GM18873 (cell line): Measurements from ENCODE around the gene STAT2.
"Not testable (repeated sequence)": the region's sequence is repeated elsewhere in the genome, so short reads cannot be mapped to it uniquely, and the experiment has no call there.

Source experiments
- ATAC-seq: cut with Tn5 transposase; IDR thresholded peaks from one replicate; pipeline ENCODE4 v1.9.1; 2021; ENCODE audit warnings: mild to moderate bottlenecking, moderate library complexity, moderate number of reproducible peaks; ENCODE audit not compliant: unreplicated experiment, low FRiP score

Gene STAT2

GRCh38 chr12:56332512-56333196 lies 27.3 kb downstream of the STAT2 start:
- ATAC-seq, result no peak

GRCh38 chr12:56330936-56331490 lies 28.9 kb downstream of the STAT2 start:
- no peak for ATAC-seq

- no peak for ATAC-seq
Observed at GRCh38 chr12:56326533-56326932, 33.4 kb downstream of the STAT2 start.

- no peak for ATAC-seq
Observed at GRCh38 chr12:56326126-56326525, 33.8 kb downstream of the STAT2 start.

GRCh38 chr12:56324206-56324605 lies 35.7 kb downstream of the STAT2 start:
- ATAC-seq, result no peak

- not testable (repeated sequence) for ATAC-seq
Observed at GRCh38 chr12:56321610-56322009, 38.3 kb downstream of the STAT2 start.

GRCh38 chr12:56321027-56321426 lies 38.9 kb downstream of the STAT2 start:
- no peak for ATAC-seq

GRCh38 chr12:56317675-56318074 lies 42.2 kb downstream of the STAT2 start:
- no peak for ATAC-seq

GRCh38 chr12:56315622-56316473 lies 44.1 kb downstream of the STAT2 start, which contains the start of gene CNPY2:
Gene CNPY2 (minus strand): TSS chr12:56315988. CDS start chr12:56315217, 771 bp downstream.
- ATAC-seq, result peak; percentile 89

- no peak for ATAC-seq
Observed at GRCh38 chr12:56315249-56315621, 44.7 kb downstream of the STAT2 start.

GRCh38 chr12:56311003-56311402 lies 48.9 kb downstream of the STAT2 start:
- no peak for ATAC-seq

GRCh38 chr12:56308714-56309113 lies 51.2 kb downstream of the STAT2 start:
- ATAC-seq, result no peak

GRCh38 chr12:56307221-56307965 lies 52.5 kb downstream of the STAT2 start:
- ATAC-seq, result no peak

GRCh38 chr12:56304872-56305590 lies 54.9 kb downstream of the STAT2 start:
- no peak for ATAC-seq

GRCh38 chr12:56304276-56304675 lies 55.6 kb downstream of the STAT2 start:
- ATAC-seq, result no peak

- peak; percentile 6 for ATAC-seq
Observed at GRCh38 chr12:56300644-56301464, 59.1 kb downstream of the STAT2 start.

GRCh38 chr12:56299853-56300643 lies 59.9 kb downstream of the STAT2 start, which contains the start of gene CS:
Gene CS (minus strand): TSS chr12:56300330. CDS start chr12:56300201, 129 bp downstream.
- ATAC-seq, result peak; percentile 82

GRCh38 chr12:56299308-56299852 lies 60.5 kb downstream of the STAT2 start:
- no peak for ATAC-seq
